Osteoblast (primary cell): ENCODE results near the gene AIF1L. TPM values are rescaled to one million over a fixed set of nuclear protein-coding genes. Genes with fewer than 3 reads are reported as not detected.

Source experiments
- DNase-seq: peaks from one replicate; pipeline ENCODE4 v3.0.0; 2011; ENCODE audit warnings: low spot score, mixed read lengths; ENCODE audit not compliant: insufficient read length; ENCODE audit errors: missing footprints
- H2AFZ ChIP-seq: 2 replicates; pipeline ENCODE4 v1.6.0; 2011; ENCODE audit warnings: mild to moderate bottlenecking, low read length
- H3K27ac ChIP-seq: 2 replicates; pipeline ENCODE4 v1.5.1; 2011; ENCODE audit warnings: mild to moderate bottlenecking, low read depth, low read length, moderate library complexity
- H3K27me3 ChIP-seq: 2 replicates; pipeline ENCODE4 v1.6.0; 2012; ENCODE audit warnings: mild to moderate bottlenecking, control low read depth, inconsistent platforms, low read length, moderate library complexity; ENCODE audit not compliant: insufficient read depth
- H3K36me3 ChIP-seq: 2 replicates; pipeline ENCODE4 v1.5.1; 2011; ENCODE audit warnings: mild to moderate bottlenecking, low read length, control low read depth, moderate library complexity; ENCODE audit not compliant: insufficient read depth
- H3K4me1 ChIP-seq: 2 replicates; pipeline ENCODE4 v1.5.1; 2011; ENCODE audit warnings: mild to moderate bottlenecking, low read length, control low read depth, moderate library complexity; ENCODE audit not compliant: insufficient read depth
- H3K4me2 ChIP-seq: 2 replicates; pipeline ENCODE4 v1.6.0; 2011; ENCODE audit warnings: mild to moderate bottlenecking, low read length; ENCODE audit not compliant: insufficient read depth
- H3K4me3 ChIP-seq: fragments of 200-600 bp; sonication (generic); 3 replicates; pipeline ENCODE4 v1.5.1; 2012; ENCODE audit warnings: mild to moderate bottlenecking, low read length, inconsistent platforms; ENCODE audit not compliant: insufficient read depth
- H3K79me2 ChIP-seq: 2 replicates; pipeline ENCODE4 v1.6.0; 2012; ENCODE audit warnings: mild to moderate bottlenecking, low read length, control low read depth, inconsistent platforms; ENCODE audit not compliant: insufficient read depth
- H3K9me3 ChIP-seq: 2 replicates; pipeline ENCODE4 v1.5.1; 2011; ENCODE audit warnings: low read depth, low read length, control low read depth
- H4K20me1 ChIP-seq: 2 replicates; pipeline ENCODE4 v1.6.0; 2012; ENCODE audit warnings: mild to moderate bottlenecking, low read length, control low read depth; ENCODE audit not compliant: insufficient read depth
- total RNA-seq: library from RNA; depleted of rRNA; stranded (reverse); fragments of >200 nt; gene quantifications from 2 replicates; pipeline ENCODE4 v1.2.3, GENCODE V29; 2012
- TF ChIP-seq, protein P1 (sequence below): IDR thresholded peaks from 2 replicates; pipeline ENCODE4 v1.5.1; 2011; ENCODE audit warnings: mild to moderate bottlenecking, low read depth, low read length, moderate library complexity; ENCODE audit errors: extremely low read depth

The AIF1L gene
- total RNA-seq, 1 donor: not detected

DNA sequence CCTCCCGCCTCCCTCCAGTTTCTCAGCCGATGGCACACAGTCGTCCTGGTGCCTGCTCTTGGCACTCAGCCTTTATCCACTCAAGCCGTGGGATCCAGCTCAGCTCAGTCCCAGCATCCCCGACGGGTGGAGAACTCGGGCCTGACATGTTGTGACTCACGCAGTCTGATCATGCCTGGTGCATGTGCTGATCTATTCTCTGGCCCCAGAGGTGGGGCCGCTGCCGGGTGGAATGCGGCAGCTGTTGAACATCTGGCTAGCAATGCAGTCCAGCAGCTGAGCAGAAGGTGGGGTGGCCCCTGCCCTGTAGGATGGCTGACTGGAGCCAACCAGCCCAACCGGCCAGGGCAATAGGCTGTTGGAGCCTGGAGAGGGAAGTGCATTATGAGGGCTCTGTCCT, 1.7 kb upstream of the AIF1L start:
- Histone ChIP-seq H3K27ac (no peak overlapping the region), H3K9me3 (no peaks in the 10 kb centered on the region), H3K4me2 (no peak overlapping the region), H4K20me1 (no peaks in the 10 kb centered on the region), H2AFZ (no peak overlapping the region), H3K79me2 (no peaks in the 10 kb centered on the region), H3K4me3 (no peak overlapping the region), H3K27me3 (peaks cover 45% of the 10 kb centered on the region), H3K36me3 (no peaks in the 10 kb centered on the region), H3K4me1 (no peaks in the 10 kb centered on the region)
- peak; percentile 91 for DNase-seq
- TF ChIP-seq, protein P1, sequence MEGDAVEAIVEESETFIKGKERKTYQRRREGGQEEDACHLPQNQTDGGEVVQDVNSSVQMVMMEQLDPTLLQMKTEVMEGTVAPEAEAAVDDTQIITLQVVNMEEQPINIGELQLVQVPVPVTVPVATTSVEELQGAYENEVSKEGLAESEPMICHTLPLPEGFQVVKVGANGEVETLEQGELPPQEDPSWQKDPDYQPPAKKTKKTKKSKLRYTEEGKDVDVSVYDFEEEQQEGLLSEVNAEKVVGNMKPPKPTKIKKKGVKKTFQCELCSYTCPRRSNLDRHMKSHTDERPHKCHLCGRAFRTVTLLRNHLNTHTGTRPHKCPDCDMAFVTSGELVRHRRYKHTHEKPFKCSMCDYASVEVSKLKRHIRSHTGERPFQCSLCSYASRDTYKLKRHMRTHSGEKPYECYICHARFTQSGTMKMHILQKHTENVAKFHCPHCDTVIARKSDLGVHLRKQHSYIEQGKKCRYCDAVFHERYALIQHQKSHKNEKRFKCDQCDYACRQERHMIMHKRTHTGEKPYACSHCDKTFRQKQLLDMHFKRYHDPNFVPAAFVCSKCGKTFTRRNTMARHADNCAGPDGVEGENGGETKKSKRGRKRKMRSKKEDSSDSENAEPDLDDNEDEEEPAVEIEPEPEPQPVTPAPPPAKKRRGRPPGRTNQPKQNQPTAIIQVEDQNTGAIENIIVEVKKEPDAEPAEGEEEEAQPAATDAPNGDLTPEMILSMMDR: no peak

DNA sequence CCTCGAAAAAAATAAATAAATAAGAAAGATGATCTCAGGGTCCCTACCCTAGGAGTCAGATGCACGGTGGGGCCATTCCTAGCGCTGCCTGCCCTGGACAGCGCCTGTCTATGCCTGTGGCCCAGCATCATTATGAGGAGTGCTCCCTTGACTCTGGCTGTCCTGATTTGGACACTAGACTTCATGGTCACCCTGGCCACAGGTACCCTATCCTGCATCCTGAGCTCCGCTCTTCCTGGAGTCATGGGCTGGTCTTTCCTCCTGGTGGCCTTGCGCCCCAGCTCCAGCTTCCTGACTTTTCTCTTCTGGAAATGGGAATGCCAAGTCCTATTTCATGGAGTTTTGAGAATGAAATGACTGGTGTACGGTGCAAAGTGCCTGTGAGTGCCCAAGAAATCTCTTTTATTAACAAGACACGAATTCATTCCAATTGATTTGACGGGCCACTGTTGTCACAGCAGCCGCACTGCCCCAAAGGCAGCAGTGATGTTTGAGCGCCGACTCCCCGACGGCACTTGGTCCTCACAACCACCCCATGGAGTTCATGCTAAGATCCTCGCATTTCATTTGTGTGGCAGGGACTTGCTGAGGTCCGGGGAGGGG, 564 bp upstream of the AIF1L start:
- no peaks in the 10 kb centered on the region for H3K36me3 ChIP-seq
- H3K4me3 ChIP-seq: no peak overlapping the region
- no peak overlapping the region for H2AFZ ChIP-seq
- H4K20me1 ChIP-seq: no peaks in the 10 kb centered on the region
- peak; percentile 62 for DNase-seq
- no peaks in the 10 kb centered on the region for H3K4me1 ChIP-seq
- TF ChIP-seq, protein P1: no peak
- H3K9me3 ChIP-seq: no peaks in the 10 kb centered on the region
- no peak overlapping the region for H3K4me2 ChIP-seq
- peaks cover 45% of the 10 kb centered on the region for H3K27me3 ChIP-seq
- H3K79me2 ChIP-seq: no peaks in the 10 kb centered on the region
- H3K27ac ChIP-seq: no peak overlapping the region

DNA sequence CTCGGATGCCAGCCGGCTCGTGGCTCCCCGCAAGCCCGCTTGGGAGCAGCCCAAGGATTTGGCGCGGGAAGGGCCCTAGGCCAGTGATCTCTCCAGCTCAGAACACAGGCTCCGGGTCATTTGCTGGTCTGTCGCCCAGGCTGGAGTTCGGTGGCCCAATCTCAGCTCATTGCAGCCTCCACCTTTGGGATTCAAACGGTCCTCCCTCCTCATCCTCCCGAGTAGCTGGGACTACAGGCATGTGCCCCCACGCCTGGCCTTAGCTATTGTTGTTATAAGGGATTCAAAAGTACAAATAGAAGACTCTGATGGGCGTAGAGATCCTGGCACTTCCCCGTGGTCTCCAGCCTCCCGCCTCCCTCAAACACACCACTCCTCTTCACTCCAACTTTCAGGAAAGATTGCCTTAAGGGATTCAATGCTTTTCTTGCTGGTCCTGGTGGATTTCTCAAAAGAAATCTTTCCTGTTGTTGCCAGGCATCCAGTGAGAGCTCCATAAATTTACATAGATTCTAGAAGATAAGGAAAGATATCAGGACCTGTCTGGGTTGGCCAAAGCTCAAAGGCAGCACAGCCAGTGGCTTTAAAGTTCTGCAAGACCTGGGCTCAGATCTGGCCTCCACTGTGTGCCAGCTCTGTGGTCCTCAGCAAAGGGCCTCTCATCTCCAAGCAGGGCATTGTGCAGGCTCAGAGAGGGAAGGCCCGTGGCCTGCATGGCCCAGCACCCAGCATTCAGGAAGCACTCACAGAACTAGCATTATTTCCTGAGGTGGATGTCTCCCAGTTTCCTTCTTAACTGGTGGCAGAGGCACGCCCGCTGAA, 1.0 kb downstream of the AIF1L start:
- Histone ChIP-seq H3K4me3 (no peak overlapping the region), H3K4me1 (no peaks in the 10 kb centered on the region), H3K4me2 (peak overlapping the region; percentile 32), H3K9me3 (no peaks in the 10 kb centered on the region), H3K79me2 (no peaks in the 10 kb centered on the region), H3K27ac (no peak overlapping the region), H2AFZ (no peak overlapping the region), H4K20me1 (no peaks in the 10 kb centered on the region), H3K27me3 (peaks cover 45% of the 10 kb centered on the region), H3K36me3 (no peaks in the 10 kb centered on the region)
- peak; percentile 77 for DNase-seq
- TF ChIP-seq, protein P1: no peak

DNA sequence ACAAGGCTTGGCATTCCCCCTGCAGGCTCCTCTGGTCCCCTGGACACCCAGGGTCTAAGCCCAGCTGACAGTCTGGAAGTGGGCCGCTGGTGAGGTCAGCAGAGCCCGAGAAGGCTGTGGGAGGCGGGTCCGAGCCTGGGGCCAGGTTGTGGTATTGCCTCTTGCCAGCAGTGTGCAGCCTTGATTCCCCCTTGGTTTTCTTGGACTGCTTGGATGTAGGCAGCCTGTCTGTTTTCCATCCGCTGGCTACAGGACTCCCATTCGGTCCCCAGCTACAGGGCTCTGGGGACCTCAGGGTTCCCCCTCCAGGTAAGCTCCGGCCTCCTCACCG, 1.6 kb downstream of the AIF1L start:
- Histone ChIP-seq H3K4me3 (no peak overlapping the region), H3K4me1 (no peaks in the 10 kb centered on the region), H3K9me3 (no peaks in the 10 kb centered on the region), H3K27me3 (peaks cover 45% of the 10 kb centered on the region), H3K36me3 (no peaks in the 10 kb centered on the region), H3K4me2 (no peak overlapping the region), H3K27ac (no peak overlapping the region), H3K79me2 (no peaks in the 10 kb centered on the region), H2AFZ (no peak overlapping the region), H4K20me1 (no peaks in the 10 kb centered on the region)
- TF ChIP-seq, protein P1: no peak
- peak; percentile 82 for DNase-seq
